Fibroblast of lung (primary cell): ENCODE measurements around the gene MAP3K1.
"Not testable (repeated sequence)": the region's sequence is repeated elsewhere in the genome, so short reads cannot be mapped to it uniquely, and the experiment has no call there.

ENCODE experiments used
- EZH2 ChIP-seq: IDR thresholded peaks from 2 replicates; pipeline ENCODE4 v1.5.1; 2012; ENCODE audit warnings: low read length, control low read depth, mild to moderate bottlenecking; ENCODE audit errors: missing control alignments
- TF ChIP-seq, protein P1 (sequence below), 2 donors: IDR thresholded peaks in 1 of 2; conservative IDR thresholded peaks in 1 of 2; 1 replicate in 1 of 2; 2 replicates in 1 of 2; pipeline ENCODE4 v1.5.1; 2011 to 2012; ENCODE audit warnings: low read length in 2 of 2, control low read depth in 1 of 2, inconsistent platforms in 1 of 2, low read depth in 1 of 2, mild to moderate bottlenecking in 1 of 2

DNA sequence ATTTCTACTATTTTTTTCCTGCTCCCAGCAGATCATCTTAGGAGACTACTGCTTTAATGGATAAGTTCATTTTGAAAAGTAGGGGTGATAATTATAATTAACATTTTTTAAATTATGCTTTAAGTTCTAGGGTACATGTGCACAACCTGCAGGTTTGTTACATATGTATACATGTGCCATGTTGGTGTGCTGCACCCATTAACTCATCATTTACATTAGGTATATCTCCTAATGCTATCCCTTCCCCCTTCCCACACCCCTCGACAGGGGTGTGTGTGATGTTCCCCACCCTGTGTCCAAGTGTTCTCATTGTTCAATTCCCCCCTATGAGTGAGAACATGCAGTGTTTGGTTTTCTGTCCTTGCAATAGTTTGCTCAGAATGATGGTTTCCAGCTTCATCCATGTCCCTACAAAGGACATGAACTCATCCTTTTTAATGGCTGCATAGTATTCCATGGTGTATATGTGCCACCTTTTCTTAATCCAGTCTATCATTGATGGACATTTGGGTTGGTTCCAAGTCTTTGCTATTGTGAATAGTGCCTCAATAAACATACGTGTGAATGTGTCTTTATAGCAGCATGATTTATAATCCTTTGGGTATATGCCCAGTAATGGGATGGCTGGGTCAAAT lies 39.0 kb upstream of the MAP3K1 start:
- TF ChIP-seq, protein P1, sequence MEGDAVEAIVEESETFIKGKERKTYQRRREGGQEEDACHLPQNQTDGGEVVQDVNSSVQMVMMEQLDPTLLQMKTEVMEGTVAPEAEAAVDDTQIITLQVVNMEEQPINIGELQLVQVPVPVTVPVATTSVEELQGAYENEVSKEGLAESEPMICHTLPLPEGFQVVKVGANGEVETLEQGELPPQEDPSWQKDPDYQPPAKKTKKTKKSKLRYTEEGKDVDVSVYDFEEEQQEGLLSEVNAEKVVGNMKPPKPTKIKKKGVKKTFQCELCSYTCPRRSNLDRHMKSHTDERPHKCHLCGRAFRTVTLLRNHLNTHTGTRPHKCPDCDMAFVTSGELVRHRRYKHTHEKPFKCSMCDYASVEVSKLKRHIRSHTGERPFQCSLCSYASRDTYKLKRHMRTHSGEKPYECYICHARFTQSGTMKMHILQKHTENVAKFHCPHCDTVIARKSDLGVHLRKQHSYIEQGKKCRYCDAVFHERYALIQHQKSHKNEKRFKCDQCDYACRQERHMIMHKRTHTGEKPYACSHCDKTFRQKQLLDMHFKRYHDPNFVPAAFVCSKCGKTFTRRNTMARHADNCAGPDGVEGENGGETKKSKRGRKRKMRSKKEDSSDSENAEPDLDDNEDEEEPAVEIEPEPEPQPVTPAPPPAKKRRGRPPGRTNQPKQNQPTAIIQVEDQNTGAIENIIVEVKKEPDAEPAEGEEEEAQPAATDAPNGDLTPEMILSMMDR (conservative IDR thresholded peaks at IDR 0.05 in 1 of 2, IDR thresholded peaks at IDR 0.05 in 1 of 2; ENCODE audit: low read depth in 1 of 2, low read length in 2 of 2), result not testable (repeated sequence)
- not testable (repeated sequence) for TF ChIP-seq EZH2
